ENCODE measurements around the gene ATRAID.

ATRAID gene

GRCh38 chr2:27178469-27178868 lies 33.4 kb upstream of the ATRAID start:
- Histone ChIP-seq H3K79me2 (ENCODE audit: insufficient read depth, low read length) (no peaks in the 10 kb centered on the region), H3K9me3 (ENCODE audit: low read length) (no peaks in the 10 kb centered on the region), H4K20me1 (ENCODE audit: insufficient read depth, low read length) (no peaks in the 10 kb centered on the region), H3K4me1 (ENCODE audit: insufficient read depth, low read length, severe bottlenecking) (no peaks in the 10 kb centered on the region), H3K36me3 (ENCODE audit: insufficient read depth, low read length) (no peaks in the 10 kb centered on the region), H3K4me3 (ENCODE audit: low read depth, low read length, poor library complexity, severe bottlenecking) (no peak overlapping the region), H2AFZ (ENCODE audit: low read length) (no peak overlapping the region), H3K27me3 (ENCODE audit: insufficient read depth, low read length) (no peaks in the 10 kb centered on the region), H3K9ac (ENCODE audit: low read length) (no peak overlapping the region), H3F3A (ENCODE audit: insufficient read depth, low read length) (no peaks in the 10 kb centered on the region), H3K27ac (ENCODE audit: low read depth, low read length, poor library complexity, severe bottlenecking) (no peak overlapping the region), H3K9me2 (ENCODE audit: low read depth, low read length) (no peaks in the 10 kb centered on the region), H3K4me2 (ENCODE audit: low read length) (no peak overlapping the region)
- TF ChIP-seq, protein P1, sequence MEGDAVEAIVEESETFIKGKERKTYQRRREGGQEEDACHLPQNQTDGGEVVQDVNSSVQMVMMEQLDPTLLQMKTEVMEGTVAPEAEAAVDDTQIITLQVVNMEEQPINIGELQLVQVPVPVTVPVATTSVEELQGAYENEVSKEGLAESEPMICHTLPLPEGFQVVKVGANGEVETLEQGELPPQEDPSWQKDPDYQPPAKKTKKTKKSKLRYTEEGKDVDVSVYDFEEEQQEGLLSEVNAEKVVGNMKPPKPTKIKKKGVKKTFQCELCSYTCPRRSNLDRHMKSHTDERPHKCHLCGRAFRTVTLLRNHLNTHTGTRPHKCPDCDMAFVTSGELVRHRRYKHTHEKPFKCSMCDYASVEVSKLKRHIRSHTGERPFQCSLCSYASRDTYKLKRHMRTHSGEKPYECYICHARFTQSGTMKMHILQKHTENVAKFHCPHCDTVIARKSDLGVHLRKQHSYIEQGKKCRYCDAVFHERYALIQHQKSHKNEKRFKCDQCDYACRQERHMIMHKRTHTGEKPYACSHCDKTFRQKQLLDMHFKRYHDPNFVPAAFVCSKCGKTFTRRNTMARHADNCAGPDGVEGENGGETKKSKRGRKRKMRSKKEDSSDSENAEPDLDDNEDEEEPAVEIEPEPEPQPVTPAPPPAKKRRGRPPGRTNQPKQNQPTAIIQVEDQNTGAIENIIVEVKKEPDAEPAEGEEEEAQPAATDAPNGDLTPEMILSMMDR (IDR thresholded peaks at IDR 0.05; ENCODE audit: low read length) = no peak
- TF ChIP-seq EZH2 (IDR thresholded peaks at IDR 0.05; ENCODE audit: borderline replicate concordance, low read length) = no peak

- Histone ChIP-seq H3K4me2 (ENCODE audit: low read length) (no peak overlapping the region), H3K4me1 (ENCODE audit: insufficient read depth, low read length, severe bottlenecking) (no peaks in the 10 kb centered on the region), H3K9me3 (ENCODE audit: low read length) (no peaks in the 10 kb centered on the region), H3K9me2 (ENCODE audit: low read depth, low read length) (no peaks in the 10 kb centered on the region), H3K4me3 (ENCODE audit: low read depth, low read length, poor library complexity, severe bottlenecking) (no peak overlapping the region), H4K20me1 (ENCODE audit: insufficient read depth, low read length) (no peaks in the 10 kb centered on the region), H2AFZ (ENCODE audit: low read length) (no peak overlapping the region), H3K27ac (ENCODE audit: low read depth, low read length, poor library complexity, severe bottlenecking) (no peak overlapping the region), H3K9ac (ENCODE audit: low read length) (no peak overlapping the region), H3K79me2 (ENCODE audit: insufficient read depth, low read length) (no peaks in the 10 kb centered on the region), H3K27me3 (ENCODE audit: insufficient read depth, low read length) (no peaks in the 10 kb centered on the region), H3F3A (ENCODE audit: insufficient read depth, low read length) (no peaks in the 10 kb centered on the region), H3K36me3 (ENCODE audit: insufficient read depth, low read length) (no peaks in the 10 kb centered on the region)
- TF ChIP-seq EZH2 (IDR thresholded peaks at IDR 0.05; ENCODE audit: borderline replicate concordance, low read length) = no peak
- TF ChIP-seq, protein P1 (IDR thresholded peaks at IDR 0.05; ENCODE audit: low read length) = no peak
Measured at GRCh38 chr2:27179344-27180000, 32.4 kb upstream of the ATRAID start.

GRCh38 chr2:27182346-27182745 lies 29.5 kb upstream of the ATRAID start:
- Histone ChIP-seq H4K20me1 (ENCODE audit: insufficient read depth, low read length) (no peaks in the 10 kb centered on the region), H2AFZ (ENCODE audit: low read length) (no peak overlapping the region), H3K27ac (ENCODE audit: low read depth, low read length, poor library complexity, severe bottlenecking) (no peak overlapping the region), H3K9ac (ENCODE audit: low read length) (no peak overlapping the region), H3K36me3 (ENCODE audit: insufficient read depth, low read length) (no peaks in the 10 kb centered on the region), H3K4me3 (ENCODE audit: low read depth, low read length, poor library complexity, severe bottlenecking) (no peak overlapping the region), H3K79me2 (ENCODE audit: insufficient read depth, low read length) (no peaks in the 10 kb centered on the region), H3K4me1 (ENCODE audit: insufficient read depth, low read length, severe bottlenecking) (no peaks in the 10 kb centered on the region), H3K9me3 (ENCODE audit: low read length) (no peaks in the 10 kb centered on the region), H3K27me3 (ENCODE audit: insufficient read depth, low read length) (no peaks in the 10 kb centered on the region), H3K4me2 (ENCODE audit: low read length) (no peak overlapping the region), H3K9me2 (ENCODE audit: low read depth, low read length) (no peaks in the 10 kb centered on the region), H3F3A (ENCODE audit: insufficient read depth, low read length) (no peaks in the 10 kb centered on the region)
- TF ChIP-seq, protein P1 (IDR thresholded peaks at IDR 0.05; ENCODE audit: low read length) = no peak
- TF ChIP-seq EZH2 (IDR thresholded peaks at IDR 0.05; ENCODE audit: borderline replicate concordance, low read length) = no peak
